Cardiac fibroblast (primary cell): ENCODE results near the gene IL1R2.

Experiments used
- DNase-seq, 2 donors: peaks; one replicate each; pipeline versions ENCODE4 v3.0.0 to v3.0.0-alpha.2; 2010; ENCODE audit warnings: low read depth in 2 of 2
- H3K4me3 ChIP-seq, 2 donors: replicated peaks in 1 of 2; 1 replicate in 1 of 2; 2 replicates in 1 of 2; pipeline ENCODE4 v1.5.1; 2011; ENCODE audit warnings: low read depth in 2 of 2, low read length in 2 of 2, mild to moderate bottlenecking in 2 of 2, moderate library complexity in 1 of 2
- CTCF ChIP-seq: IDR thresholded peaks from one replicate; pipeline ENCODE4 v1.5.1; 2011; ENCODE audit warnings: low read depth, mild to moderate bottlenecking, low read length, inconsistent platforms

The IL1R2 gene

GRCh38 chr2:102074152-102074783 lies 82.5 kb downstream of the IL1R2 start:
- TF ChIP-seq CTCF: no peak
- DNase-seq: no peak
- H3K4me3 ChIP-seq: no peak overlapping the region

GRCh38 chr2:102075479-102075878 lies 83.7 kb downstream of the IL1R2 start:
- DNase-seq: no peak
- no peak for TF ChIP-seq CTCF
- no peak overlapping the region for H3K4me3 ChIP-seq

- no peak overlapping the region for H3K4me3 ChIP-seq
- no peak for TF ChIP-seq CTCF
- DNase-seq: no peak
Measured at GRCh38 chr2:102076512-102076911, 84.8 kb downstream of the IL1R2 start.
